ENCODE data around the gene CSF3R.
A peak's percentile ranks its signal among the peaks of the same experiment; 100 is the strongest.
"Not testable (repeated sequence)": the region's sequence is repeated elsewhere in the genome, so short reads cannot be mapped to it uniquely, and the experiment has no call there.

The CSF3R gene

GRCh38 chr1:36481771-36482723, 666 bp downstream of the CSF3R start:
- no peak for DNase-seq (ENCODE audit: low spot score)

- DNase-seq (ENCODE audit: low spot score): no peak
These were observed 1.6 kb downstream of the CSF3R start for GRCh38 chr1:36481091-36481490.

GRCh38 chr1:36480161-36480560, 2.6 kb downstream of the CSF3R start:
- DNase-seq (ENCODE audit: low spot score): no peak

GRCh38 chr1:36479505-36480051, 3.1 kb downstream of the CSF3R start:
- no peak for DNase-seq (ENCODE audit: low spot score)

GRCh38 chr1:36477615-36478014, 5.1 kb downstream of the CSF3R start:
- not testable (repeated sequence) for DNase-seq (ENCODE audit: low spot score)

GRCh38 chr1:36476945-36477344, 5.8 kb downstream of the CSF3R start:
- DNase-seq (ENCODE audit: low spot score): no peak

- no peak for DNase-seq (ENCODE audit: low spot score)
These were observed 6.7 kb downstream of the CSF3R start for GRCh38 chr1:36475910-36476604.

- no peak for DNase-seq (ENCODE audit: low spot score)
These were observed 7.4 kb downstream of the CSF3R start for GRCh38 chr1:36475341-36475740.

GRCh38 chr1:36472656-36473055, 10.1 kb downstream of the CSF3R start:
- DNase-seq (ENCODE audit: low spot score): no peak

GRCh38 chr1:36471830-36472641, 10.7 kb downstream of the CSF3R start:
- no peak for DNase-seq (ENCODE audit: low spot score)

- no peak for DNase-seq (ENCODE audit: low spot score)
These were observed 13.6 kb downstream of the CSF3R start for GRCh38 chr1:36469163-36469562.

- DNase-seq (ENCODE audit: low spot score): no peak
These were observed 14.8 kb downstream of the CSF3R start for GRCh38 chr1:36467700-36468455.

GRCh38 chr1:36467027-36467410, 15.7 kb downstream of the CSF3R start:
- no peak for DNase-seq (ENCODE audit: low spot score)

- DNase-seq (ENCODE audit: low spot score): no peak
These were observed 16.2 kb downstream of the CSF3R start for GRCh38 chr1:36466370-36467026.

- no peak for DNase-seq (ENCODE audit: low spot score)
These were observed 16.9 kb downstream of the CSF3R start for GRCh38 chr1:36465731-36466369.

GRCh38 chr1:36464605-36465393, 17.9 kb downstream of the CSF3R start:
- DNase-seq (ENCODE audit: low spot score): no peak

GRCh38 chr1:36463803-36464604, 18.7 kb downstream of the CSF3R start, which contains the start of gene MRPS15:
TSS of gene MRPS15 (minus strand) at chr1:36464384. CDS start at chr1:36464275, 109 bp downstream.
- DNase-seq (ENCODE audit: low spot score): peak; percentile 94

GRCh38 chr1:36463463-36463802, 19.3 kb downstream of the CSF3R start:
- DNase-seq (ENCODE audit: low spot score): no peak

GRCh38 chr1:36458910-36459309, 23.8 kb downstream of the CSF3R start:
- no peak for DNase-seq (ENCODE audit: low spot score)

All from LoVo (cell line).